Naive thymus-derived CD4-positive, alpha-beta T cell (primary cell): ENCODE data around the gene LIPG. TPM values are rescaled to one million over a fixed set of nuclear protein-coding genes. Genes with fewer than 3 reads are reported as not detected.

Experiments used
- ATAC-seq: fragments of 150-1000 bp; cut with Tn5 transposase; 2 replicates; pipeline ENCODE4 v1.10.0; 2021; ENCODE audit warnings: mild to moderate bottlenecking, moderate library complexity
- CTCF ChIA-PET: fragments of 350-600 bp; sonication (Branson Sonifier 250); formaldehyde crosslinking; loops from one replicate; lab custom pipeline; 2021; ENCODE audit warnings: antibody characterized with exemption; lab: Charles Lee
- POLR2A ChIA-PET: fragments of 350-600 bp; sonication (Branson Sonifier 250); formaldehyde crosslinking; loops from one replicate; lab custom pipeline; 2021; ENCODE audit warnings: antibody characterized with exemption, inconsistent platforms; lab: Charles Lee
- DNase-seq, 9 donors: peaks; one replicate each; pipeline versions ENCODE4 v3.0.0 to v3.0.0-alpha.2; 2020 to 2022; ENCODE audit warnings: mixed read lengths in 1 of 9
- H3K27ac ChIP-seq: one replicate; pipeline ENCODE4 v1.7.0; 2013; ENCODE audit warnings: mild to moderate bottlenecking, low read depth, low read length, moderate library complexity
- H3K27me3 ChIP-seq, 2 donors: one replicate each; pipeline ENCODE4 v1.7.0; 2013; ENCODE audit warnings: low read length in 2 of 2, mild to moderate bottlenecking in 2 of 2, moderate library complexity in 2 of 2; ENCODE audit not compliant: control insufficient read depth in 2 of 2, insufficient read depth in 2 of 2
- H3K36me3 ChIP-seq, 3 experiments: 1 replicate in 2 of 3; 2 replicates in 1 of 3; pipeline ENCODE4 v1.7.0; 2013; ENCODE audit warnings: low read length in 3 of 3, mild to moderate bottlenecking in 3 of 3, moderate library complexity in 1 of 3; ENCODE audit not compliant: insufficient read depth in 3 of 3, control insufficient read depth in 2 of 3
- H3K4me1 ChIP-seq, 2 donors: one replicate each; pipeline ENCODE4 v1.7.0; 2013; ENCODE audit warnings: low read length in 2 of 2, mild to moderate bottlenecking in 2 of 2, moderate library complexity in 1 of 2; ENCODE audit not compliant: control insufficient read depth in 2 of 2, insufficient read depth in 2 of 2
- H3K4me3 ChIP-seq: 2 replicates; pipeline ENCODE4 v1.7.0; 2013; ENCODE audit warnings: mild to moderate bottlenecking, low read length
- H3K9me3 ChIP-seq, 3 experiments: 1 replicate in 2 of 3; 2 replicates in 1 of 3; pipeline ENCODE4 v1.7.0; 2013; ENCODE audit warnings: low read length in 3 of 3; ENCODE audit not compliant: control insufficient read depth in 2 of 3
- H3K27ac Mint-ChIP-seq, 9 donors: one replicate each; pipeline ENCODE4 v1.8.0; 2020 to 2022; ENCODE audit warnings: mixed read lengths in 9 of 9, mild to moderate bottlenecking in 8 of 9, moderate library complexity in 5 of 9, inconsistent platforms in 2 of 9
- H3K27me3 Mint-ChIP-seq, 5 donors: one replicate each; pipeline ENCODE4 v1.8.0; 2021 to 2022; ENCODE audit warnings: mixed read lengths in 5 of 5, mild to moderate bottlenecking in 1 of 5
- H3K36me3 Mint-ChIP-seq, 5 donors: one replicate each; pipeline ENCODE4 v1.8.0; 2020 to 2022; ENCODE audit warnings: mixed read lengths in 5 of 5, mild to moderate bottlenecking in 3 of 5, inconsistent platforms in 1 of 5
- H3K4me1 Mint-ChIP-seq, 7 donors: one replicate each; pipeline ENCODE4 v1.8.0; 2020 to 2022; ENCODE audit warnings: mixed read lengths in 7 of 7, mild to moderate bottlenecking in 3 of 7, inconsistent platforms in 1 of 7
- H3K4me3 Mint-ChIP-seq, 10 donors: one replicate each; pipeline ENCODE4 v1.8.0; 2020 to 2022; ENCODE audit warnings: mild to moderate bottlenecking in 10 of 10, mixed read lengths in 10 of 10, moderate library complexity in 6 of 10, inconsistent platforms in 2 of 10
- H3K9me3 Mint-ChIP-seq, 11 donors: one replicate each; pipeline ENCODE4 v1.8.0; 2020 to 2022; ENCODE audit warnings: mixed read lengths in 11 of 11, mild to moderate bottlenecking in 4 of 11, inconsistent platforms in 1 of 11, moderate library complexity in 1 of 11
- intact Hi-C, 2 donors: fragments of 100-400 bp; cut with micrococcal nuclease; formaldehyde crosslinking; loops; one replicate each; pipeline ENCODE4 v1.15.1; 2023
- polyA plus RNA-seq, 2 donors: library from polyadenylated mRNA; unstranded; fragments of 300-500 nt; fragmentation: Illumina TruSeq; gene quantifications; one replicate each; pipeline ENCODE4 v1.2.3, GENCODE V29; 2021
- total RNA-seq, 6 experiments: library from RNA in 5 of 6; stranded (reverse) in 5 of 6; gene quantifications; 1 replicate in 5 of 6; 2 replicates in 1 of 6; pipeline ENCODE4 v1.2.3 and lab custom pipeline; 2021 to 2026

LIPG gene
- total and polyA plus RNA-seq, 7 experiments from 2014 or later, result not detected

DNA sequence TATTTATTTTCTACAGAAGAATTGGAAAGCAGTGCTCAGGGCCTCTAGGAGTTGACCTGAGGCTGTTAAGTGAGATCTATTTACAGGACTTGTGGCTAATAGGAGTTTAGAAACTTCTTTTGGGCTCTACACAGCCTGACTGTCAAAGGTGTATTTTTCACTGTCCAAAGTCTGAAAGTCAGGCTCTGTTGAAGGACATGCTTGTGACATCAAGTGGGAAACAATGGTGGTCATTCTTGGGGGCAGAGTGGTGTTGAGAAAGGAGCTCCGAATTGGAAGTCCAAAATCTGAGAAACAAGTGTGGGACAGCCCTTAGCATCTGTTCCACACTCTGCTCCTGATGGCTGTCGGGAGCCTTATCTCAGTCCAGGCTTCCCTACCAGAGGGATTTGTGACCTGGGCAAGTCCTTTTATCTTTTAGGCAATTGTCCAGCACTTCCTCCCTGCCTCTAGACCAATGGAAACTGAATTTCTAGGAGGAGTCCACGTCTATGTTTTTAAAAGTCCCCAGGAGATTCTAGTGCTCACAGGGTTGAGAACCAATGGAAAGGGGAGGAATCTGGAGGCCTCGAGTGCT lies 76.4 kb downstream of the LIPG start:
- H3K9me3 ChIP-seq, result no peaks in the 10 kb centered on the region
- ChIA-PET CTCF (no interaction called here), POLR2A (no interaction called here)
- H3K36me3 ChIP-seq, result no peaks in the 10 kb centered on the region
- DNase-seq, result no peak
- ATAC-seq, result no peak
- Mint-ChIP-seq H3K27ac (no peak overlapping the region), H3K9me3 (peaks cover 0 to 2% (median 0%) of the 10 kb centered on the region in 11 donors), H3K27me3 (peaks cover 0 to 11% (median 8%) of the 10 kb centered on the region in 5 donors), H3K4me3 (no peak overlapping the region), H3K4me1 (no peaks in the 10 kb centered on the region), H3K36me3 (no peaks in the 10 kb centered on the region)
- H3K4me3 ChIP-seq, result no peak overlapping the region
- intact Hi-C loops, result no loop called here
- H3K27ac ChIP-seq, result no peak overlapping the region
- no peaks in the 10 kb centered on the region for H3K4me1 ChIP-seq
- H3K27me3 ChIP-seq, result no peaks in the 10 kb centered on the region

DNA sequence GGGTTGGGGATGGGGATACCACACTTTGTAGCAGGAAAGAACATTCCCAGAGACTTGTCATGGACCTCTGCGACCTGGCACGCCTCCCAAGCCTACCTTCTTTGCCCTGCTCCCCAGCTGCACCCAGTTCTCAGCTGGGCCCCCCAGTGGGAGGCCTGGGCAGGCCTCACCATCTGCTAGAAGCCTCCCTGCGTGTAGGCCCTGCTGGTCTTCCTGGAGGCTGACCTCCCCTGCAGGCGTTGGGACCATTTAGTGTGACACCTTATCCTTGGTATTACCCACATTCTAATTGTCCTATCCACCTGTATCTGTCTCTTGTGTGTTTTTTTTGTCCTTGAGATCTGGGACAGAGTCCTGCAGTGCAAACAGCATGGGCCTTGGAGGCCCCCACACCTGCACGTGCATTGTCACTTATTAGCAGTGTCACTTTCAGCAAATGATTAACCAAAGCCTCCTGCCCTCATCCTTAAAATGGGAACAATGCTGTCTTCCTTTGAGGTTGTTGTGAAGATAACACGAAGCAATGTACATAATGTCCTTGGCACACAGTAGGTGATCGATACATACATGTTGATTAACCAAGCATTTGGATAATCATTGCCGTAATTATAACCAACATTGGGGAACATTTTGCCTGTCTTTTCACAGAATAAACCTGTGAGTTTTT lies 77.2 kb downstream of the LIPG start:
- H3K27ac ChIP-seq, result no peak overlapping the region
- Mint-ChIP-seq H3K4me3 (no peak overlapping the region), H3K4me1 (no peaks in the 10 kb centered on the region), H3K36me3 (no peaks in the 10 kb centered on the region), H3K27ac (no peak overlapping the region), H3K27me3 (peaks cover 5 to 11% (median 8%) of the 10 kb centered on the region in 5 donors), H3K9me3 (peaks cover 0 to 2% (median 0%) of the 10 kb centered on the region in 11 donors)
- POLR2A ChIA-PET, result no interaction called here
- intact Hi-C loops, result no loop called here
- DNase-seq (no peak), ATAC-seq (no peak)
- no peaks in the 10 kb centered on the region for H3K27me3 ChIP-seq
- no peaks in the 10 kb centered on the region for H3K4me1 ChIP-seq
- no peaks in the 10 kb centered on the region for H3K36me3 ChIP-seq
- CTCF ChIA-PET, result no interaction called here
- H3K4me3 ChIP-seq, result no peak overlapping the region
- H3K9me3 ChIP-seq, result no peaks in the 10 kb centered on the region

DNA sequence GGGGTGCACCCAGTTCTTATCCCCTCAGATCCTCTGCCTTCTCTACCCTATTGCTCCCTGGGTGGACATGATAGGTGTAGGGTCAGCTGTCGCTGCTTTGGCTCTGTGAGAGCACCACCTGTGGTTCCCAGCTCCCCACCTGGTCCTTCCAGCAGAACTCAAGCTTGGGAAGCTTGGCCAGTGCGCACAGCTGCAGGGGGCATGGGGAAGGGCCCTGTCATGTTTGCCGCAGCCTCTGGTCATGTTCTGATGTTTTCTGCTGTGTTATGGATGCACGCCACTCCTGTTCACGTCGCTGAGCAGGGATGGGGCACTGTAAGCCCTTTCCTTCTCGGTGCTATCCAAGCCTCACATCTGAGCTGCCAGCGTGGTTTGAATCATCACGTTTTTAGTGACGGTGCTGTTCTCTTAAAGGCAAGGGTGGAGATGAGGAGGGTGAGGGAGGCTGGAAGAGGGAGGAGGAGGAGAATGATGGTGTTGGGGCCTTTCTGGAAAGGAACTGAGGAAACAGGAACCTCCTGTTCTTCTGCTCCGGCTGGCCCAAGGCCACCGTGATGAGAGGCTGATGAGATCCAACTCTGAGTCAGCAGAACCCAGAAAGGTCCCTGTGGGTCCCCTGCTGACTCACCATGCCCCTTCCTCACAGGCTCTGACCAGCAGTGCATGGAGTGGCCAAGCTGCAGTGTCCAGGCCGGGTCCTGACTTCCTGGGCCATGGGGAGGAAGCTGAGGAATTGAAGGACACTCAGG lies 78.0 kb downstream of the LIPG start:
- Mint-ChIP-seq H3K4me1 (no peaks in the 10 kb centered on the region), H3K9me3 (peaks cover 0 to 2% (median 0%) of the 10 kb centered on the region in 11 donors), H3K36me3 (no peaks in the 10 kb centered on the region), H3K27ac (no peak overlapping the region), H3K27me3 (peaks cover 5 to 11% (median 8%) of the 10 kb centered on the region in 5 donors), H3K4me3 (no peak overlapping the region)
- ATAC-seq (no peak), DNase-seq (no peak)
- Histone ChIP-seq H3K36me3 (no peaks in the 10 kb centered on the region), H3K9me3 (no peaks in the 10 kb centered on the region), H3K27me3 (no peaks in the 10 kb centered on the region), H3K4me3 (no peak overlapping the region), H3K27ac (no peak overlapping the region), H3K4me1 (no peaks in the 10 kb centered on the region)
- intact Hi-C loops, result no loop called here
- CTCF ChIA-PET, result no interaction called here
- POLR2A ChIA-PET, result no interaction called here

- intact Hi-C loops, result no loop called here
- ChIA-PET POLR2A (no interaction called here), CTCF (interaction anchor here (1.0 to 1.3 kb wide), 2 partner anchors 10 to 218 kb away, joined by 4 to 6 read pairs; no protein-coding TSS in a partner anchor)
- Histone ChIP-seq H3K4me1 (no peaks in the 10 kb centered on the region), H3K27ac (no peak overlapping the region), H3K9me3 (no peaks in the 10 kb centered on the region), H3K4me3 (no peak overlapping the region), H3K36me3 (no peaks in the 10 kb centered on the region), H3K27me3 (no peaks in the 10 kb centered on the region)
- H3K27ac Mint-ChIP-seq, result no peak overlapping the region
- ATAC-seq (no peak), DNase-seq (no peak)
- H3K27me3 Mint-ChIP-seq, result peaks cover 5 to 11% (median 8%) of the 10 kb centered on the region in 5 donors
- H3K9me3 Mint-ChIP-seq, result peaks cover 0 to 2% (median 0%) of the 10 kb centered on the region in 11 donors
- no peaks in the 10 kb centered on the region for H3K4me1 Mint-ChIP-seq
- H3K36me3 Mint-ChIP-seq, result no peaks in the 10 kb centered on the region
- H3K4me3 Mint-ChIP-seq, result no peak overlapping the region
These were observed 78.9 kb downstream of the LIPG start for GRCh38 chr18:49640741-49641140.

GRCh38 chr18:49645196-49645595 lies 83.3 kb downstream of the LIPG start:
- Mint-ChIP-seq H3K4me3 (no peak overlapping the region), H3K9me3 (no peaks in the 10 kb centered on the region), H3K27ac (no peak overlapping the region), H3K27me3 (peaks cover 0 to 8% (median 5%) of the 10 kb centered on the region in 5 donors), H3K36me3 (no peaks in the 10 kb centered on the region), H3K4me1 (no peaks in the 10 kb centered on the region)
- no peak for ATAC-seq
- Histone ChIP-seq H3K36me3 (no peaks in the 10 kb centered on the region), H3K4me1 (no peaks in the 10 kb centered on the region), H3K4me3 (no peak overlapping the region), H3K27ac (no peak overlapping the region), H3K27me3 (no peaks in the 10 kb centered on the region), H3K9me3 (no peaks in the 10 kb centered on the region)
- ChIA-PET CTCF (no interaction called here), POLR2A (no interaction called here)
- no peak for DNase-seq
- intact Hi-C loops, result no loop called here

GRCh38 chr18:49645841-49646351 lies 84.0 kb downstream of the LIPG start:
- Histone ChIP-seq H3K36me3 (no peaks in the 10 kb centered on the region), H3K4me1 (no peaks in the 10 kb centered on the region), H3K9me3 (no peaks in the 10 kb centered on the region), H3K27ac (no peak overlapping the region), H3K27me3 (no peaks in the 10 kb centered on the region), H3K4me3 (no peak overlapping the region)
- H3K27me3 Mint-ChIP-seq, result peaks cover 0 to 8% (median 5%) of the 10 kb centered on the region in 5 donors
- intact Hi-C loops, result no loop called here
- no peak overlapping the region for H3K4me3 Mint-ChIP-seq
- DNase-seq, result no peak
- no peak for ATAC-seq
- ChIA-PET POLR2A (no interaction called here), CTCF (interaction anchor here (0.8 kb wide), 1 partner anchor 136 kb away, joined by 3 read pairs; no protein-coding TSS in a partner anchor)
- no peaks in the 10 kb centered on the region for H3K36me3 Mint-ChIP-seq
- no peaks in the 10 kb centered on the region for H3K9me3 Mint-ChIP-seq
- H3K27ac Mint-ChIP-seq, result no peak overlapping the region
- no peaks in the 10 kb centered on the region for H3K4me1 Mint-ChIP-seq
